Mucosa of gallbladder (tissue), 1 donor: ENCODE results near the gene SQSTM1. TPM values are rescaled to one million over a fixed set of nuclear protein-coding genes. Genes with fewer than 3 reads are reported as not detected.

Experiments used
- DNase-seq: peaks from one replicate; pipeline ENCODE4 v3.0.0-alpha.2; 2020; ENCODE audit warnings: low spot score
- total RNA-seq: library from RNA; stranded (reverse); gene quantifications from one replicate; pipeline ENCODE4 v1.2.1, GENCODE V29; 2021
- donor health status: DM: no; HTN: no; CAD: no.

SQSTM1 gene
- total RNA-seq, 1 donor from 2014 or later = 711 TPM

DNA sequence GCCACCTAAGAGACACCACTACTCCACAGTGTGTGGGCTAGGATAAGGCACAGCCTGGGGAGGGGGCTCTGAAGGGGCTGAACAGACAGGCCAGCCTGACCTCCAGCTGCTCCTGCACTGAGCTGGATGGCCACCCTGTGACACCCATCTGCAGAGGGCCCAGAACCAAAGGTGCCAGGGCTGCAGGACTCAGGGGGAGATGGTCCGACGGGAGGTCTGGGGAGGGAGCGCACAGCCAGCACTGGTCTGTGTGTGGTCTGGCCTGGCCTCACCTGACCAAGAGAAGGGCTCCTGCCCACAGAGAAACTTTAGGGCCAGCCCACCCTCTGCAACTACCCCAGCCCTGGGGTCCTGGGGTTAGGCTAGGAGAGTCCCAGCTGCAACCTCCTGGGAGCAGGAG, 26.1 kb upstream of the SQSTM1 start:
- no peak for DNase-seq

GRCh38 chr5:179795049-179795862, 25.4 kb upstream of the SQSTM1 start:
- DNase-seq = no peak

DNA sequence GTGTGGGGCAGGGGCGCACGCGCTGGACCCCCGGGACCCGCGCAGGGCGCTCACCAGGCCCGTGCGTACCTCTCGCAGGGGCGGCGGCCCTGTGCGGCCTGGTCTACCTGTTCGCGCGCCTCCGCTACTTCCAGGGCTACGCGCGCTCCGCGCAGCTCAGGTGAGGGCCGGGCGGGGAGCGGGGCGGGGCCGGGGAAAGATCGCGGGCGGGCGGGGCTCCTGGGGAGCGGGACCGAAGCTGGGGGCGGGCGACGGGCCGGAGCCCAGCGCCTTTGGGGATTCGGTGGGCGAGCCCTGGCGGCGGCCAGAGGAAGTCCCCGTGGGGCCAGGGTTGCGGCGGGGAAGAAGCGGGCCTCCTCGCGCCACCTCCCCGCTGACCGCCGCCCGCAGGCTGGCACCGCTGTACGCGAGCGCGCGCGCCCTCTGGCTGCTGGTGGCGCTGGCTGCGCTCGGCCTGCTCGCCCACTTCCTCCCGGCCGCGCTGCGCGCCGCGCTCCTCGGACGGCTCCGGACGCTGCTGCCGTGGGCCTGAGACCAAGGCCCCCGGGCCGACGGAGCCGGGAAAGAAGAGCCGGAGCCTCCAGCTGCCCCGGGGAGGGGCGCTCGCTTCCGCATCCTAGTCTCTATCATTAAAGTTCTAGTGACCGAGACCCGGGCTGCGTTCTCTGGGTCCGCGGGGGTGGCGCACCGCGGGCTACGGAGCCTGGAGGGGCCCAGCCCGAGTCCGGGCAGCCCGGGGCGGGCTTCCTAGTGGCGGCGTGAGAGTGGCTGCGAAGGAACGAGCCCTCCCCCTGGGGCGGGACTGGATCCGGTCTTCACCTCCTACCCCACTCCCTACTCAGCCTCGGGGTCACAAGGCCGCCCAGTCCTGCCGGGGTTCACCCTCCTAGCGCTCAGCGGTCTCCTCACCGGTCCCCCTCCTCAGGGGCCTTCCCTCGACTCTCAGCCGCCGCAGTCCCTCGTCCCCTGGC, 24.6 kb upstream of the SQSTM1 start:
- DNase-seq = peak; percentile 82

DNA sequence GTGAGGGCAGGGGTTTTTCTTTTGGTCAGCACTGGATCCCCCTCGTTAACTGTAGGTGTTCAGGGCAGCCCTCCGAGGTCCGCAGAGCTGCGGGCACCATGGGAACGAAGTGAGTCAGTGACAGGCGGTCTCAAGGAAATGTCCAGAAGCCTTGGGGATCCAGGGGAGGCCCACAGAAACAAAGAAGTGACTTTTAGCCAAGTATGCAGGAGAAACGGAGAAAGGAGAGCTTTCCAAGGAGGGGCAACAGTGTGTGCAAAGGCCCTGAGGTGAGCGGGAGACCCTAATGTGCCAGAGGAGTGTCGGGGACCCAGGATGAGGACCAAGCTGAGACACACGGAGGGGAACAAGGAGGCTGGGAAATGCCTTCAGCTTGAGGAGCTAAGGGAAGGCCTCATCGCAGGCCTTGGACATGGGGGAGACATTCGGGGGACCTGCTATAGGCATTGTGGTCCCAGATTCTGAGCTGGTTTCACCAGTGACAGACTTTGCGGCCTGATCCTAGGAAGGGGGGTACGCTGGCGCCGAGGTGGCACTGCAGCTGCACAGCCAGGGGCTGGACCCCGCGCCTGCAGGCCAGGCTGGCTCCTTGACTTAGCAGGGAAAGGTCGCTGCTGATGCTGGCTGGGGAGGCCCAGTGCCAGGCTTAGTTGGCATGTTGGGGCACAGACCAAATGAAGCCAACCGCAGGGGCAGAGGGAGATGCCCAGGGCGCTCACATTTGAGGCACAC, 23.7 kb upstream of the SQSTM1 start:
- DNase-seq = no peak

GRCh38 chr5:179797741-179798140, 23.0 kb upstream of the SQSTM1 start:
- no peak for DNase-seq

GRCh38 chr5:179798144-179798770, 22.4 kb upstream of the SQSTM1 start:
- no peak for DNase-seq

DNA sequence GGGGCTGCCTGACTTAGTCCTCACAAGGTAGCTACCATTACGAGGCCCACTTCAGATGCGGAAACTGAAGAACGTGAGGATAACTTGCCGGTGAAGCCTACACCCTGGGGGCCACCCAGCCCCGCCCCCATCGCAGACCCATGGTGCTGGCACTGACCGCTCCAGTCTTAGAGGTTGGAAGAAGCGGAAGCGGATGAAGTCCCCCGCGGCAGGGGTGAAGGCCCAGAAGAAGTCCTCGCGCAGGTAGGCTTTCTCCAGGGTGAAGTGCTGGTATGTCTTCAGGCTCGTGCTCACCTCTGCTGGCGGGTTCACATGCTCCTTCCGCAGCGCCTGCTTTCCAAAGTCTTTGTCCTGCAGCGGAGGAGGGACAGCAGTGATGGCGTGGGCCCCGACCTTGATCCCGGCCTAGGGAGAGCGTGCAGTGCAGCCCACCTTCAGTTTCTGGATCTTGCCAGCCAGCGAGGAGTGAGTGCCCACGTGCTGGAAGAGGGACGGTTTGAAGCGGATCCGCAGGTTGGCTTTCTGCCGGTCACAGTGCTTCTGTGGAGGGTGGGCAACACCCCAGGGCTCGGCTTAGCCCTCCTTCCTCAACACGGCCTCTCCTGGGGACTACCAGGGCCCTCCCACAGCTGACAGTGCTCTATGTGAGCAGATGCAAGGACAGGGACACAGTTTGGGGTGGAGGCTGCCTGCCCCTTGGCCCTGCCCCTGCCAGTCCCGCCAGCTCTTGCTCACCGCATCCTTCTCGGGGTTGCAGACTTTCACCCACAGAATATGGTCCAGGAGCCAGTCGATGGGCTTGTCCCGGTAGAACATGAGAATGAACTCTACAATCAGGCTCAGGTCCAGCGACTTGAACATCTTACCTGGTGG, 21.7 kb upstream of the SQSTM1 start:
- DNase-seq = no peak

DNA sequence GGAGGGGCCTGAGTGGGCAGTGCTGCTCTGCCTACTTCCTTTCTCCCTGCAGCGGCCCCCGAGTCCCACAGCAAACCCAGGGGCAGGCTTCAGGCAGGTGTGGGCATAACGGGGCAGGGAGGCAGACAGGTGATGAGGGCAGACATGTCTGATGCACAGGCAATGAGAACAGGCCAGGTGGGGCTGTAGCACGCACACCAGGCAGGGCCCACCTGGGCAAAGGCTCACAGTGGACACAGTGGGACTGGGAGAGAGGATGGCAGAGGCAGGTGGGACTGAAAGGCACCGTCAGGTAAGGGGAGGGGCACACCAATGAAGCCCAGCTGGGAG, 21.1 kb upstream of the SQSTM1 start:
- DNase-seq = no peak

GRCh38 chr5:179800071-179800695, 20.5 kb upstream of the SQSTM1 start:
- no peak for DNase-seq

- no peak for DNase-seq
Measured at GRCh38 chr5:179800696-179801201, 20.0 kb upstream of the SQSTM1 start.

- DNase-seq = peak; percentile 76
Measured at GRCh38 chr5:179801304-179802206, 19.1 kb upstream of the SQSTM1 start.

DNA sequence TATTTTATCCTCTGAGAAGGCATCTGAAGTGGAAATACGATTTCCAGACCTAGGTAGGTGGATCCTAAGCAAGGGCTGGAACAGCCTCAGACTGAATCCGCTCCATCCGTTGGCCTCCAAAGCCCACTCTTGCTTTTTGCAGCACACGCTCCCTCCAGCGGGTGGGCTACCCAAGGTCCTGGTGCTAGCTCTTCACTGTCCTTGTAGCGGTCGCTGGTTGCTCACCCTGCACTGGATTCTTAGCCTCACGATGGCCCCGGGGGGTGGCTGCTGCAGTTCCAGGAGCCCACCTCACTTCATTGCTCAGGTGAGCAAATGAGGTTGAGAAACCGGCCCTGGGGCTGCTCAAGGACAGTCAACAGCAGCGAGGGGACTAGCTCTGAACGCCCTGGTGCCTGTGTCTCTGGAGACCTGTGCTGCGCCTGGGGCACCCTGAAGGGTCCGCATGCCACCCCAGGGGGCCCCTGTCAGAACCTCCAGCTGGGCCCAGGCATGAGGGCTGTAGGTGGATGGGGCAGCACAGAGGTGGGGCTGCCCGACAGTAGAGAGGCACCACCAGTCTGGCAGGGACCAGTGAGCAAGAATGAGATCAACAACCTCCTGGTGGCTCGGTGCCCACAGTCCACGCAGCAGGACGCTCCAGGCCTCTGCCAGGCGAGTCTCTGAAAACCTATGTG, 18.4 kb upstream of the SQSTM1 start:
- DNase-seq = no peak

- DNase-seq = no peak
Measured at GRCh38 chr5:179802950-179803562, 17.6 kb upstream of the SQSTM1 start.

DNA sequence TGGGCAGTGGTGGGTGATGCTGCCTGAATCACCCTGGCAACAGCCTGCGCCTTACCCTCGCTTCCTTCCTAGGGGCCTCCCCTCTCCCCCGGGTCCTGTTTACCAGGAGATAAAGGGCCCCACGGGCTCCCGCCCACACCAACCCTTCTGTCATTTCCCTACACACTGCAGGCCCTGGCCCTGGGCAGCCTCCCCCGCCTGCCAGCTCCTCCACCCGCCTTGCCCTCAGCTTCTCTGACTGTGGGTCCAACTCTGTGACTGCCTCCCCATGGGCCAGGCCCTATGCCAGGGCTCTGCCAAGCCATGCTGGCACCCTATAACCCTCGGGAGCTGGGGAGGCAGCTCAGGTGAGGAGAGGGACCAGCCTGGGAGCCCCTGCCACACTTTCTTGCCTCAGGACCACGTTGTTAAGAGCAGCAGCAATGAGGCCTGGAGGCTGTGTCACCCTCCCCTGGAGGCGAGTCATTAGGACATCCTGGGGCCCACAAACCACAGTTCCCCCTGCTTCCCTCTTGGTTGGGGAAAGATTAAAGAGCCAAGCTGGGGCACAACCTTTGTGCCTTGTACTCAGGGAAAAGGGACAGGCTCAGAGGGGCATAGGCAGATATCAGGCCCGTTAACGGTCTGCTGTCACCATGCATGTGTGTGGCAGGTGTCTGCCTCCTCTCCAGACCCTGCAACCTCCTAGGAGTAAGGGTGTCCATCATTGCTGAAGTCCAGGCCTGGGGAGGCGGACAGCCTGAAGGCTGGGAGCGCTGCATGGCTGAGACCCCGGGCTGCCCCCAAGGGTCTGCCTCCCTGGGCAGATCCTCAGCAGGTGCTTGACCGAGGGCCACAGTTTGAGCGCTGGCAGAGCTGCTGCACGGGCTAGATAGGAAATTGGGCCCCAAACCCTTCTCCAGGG, 16.8 kb upstream of the SQSTM1 start:
- DNase-seq = peak; percentile 25

- no peak for DNase-seq
Measured at GRCh38 chr5:179804555-179804947, 16.2 kb upstream of the SQSTM1 start.

DNA sequence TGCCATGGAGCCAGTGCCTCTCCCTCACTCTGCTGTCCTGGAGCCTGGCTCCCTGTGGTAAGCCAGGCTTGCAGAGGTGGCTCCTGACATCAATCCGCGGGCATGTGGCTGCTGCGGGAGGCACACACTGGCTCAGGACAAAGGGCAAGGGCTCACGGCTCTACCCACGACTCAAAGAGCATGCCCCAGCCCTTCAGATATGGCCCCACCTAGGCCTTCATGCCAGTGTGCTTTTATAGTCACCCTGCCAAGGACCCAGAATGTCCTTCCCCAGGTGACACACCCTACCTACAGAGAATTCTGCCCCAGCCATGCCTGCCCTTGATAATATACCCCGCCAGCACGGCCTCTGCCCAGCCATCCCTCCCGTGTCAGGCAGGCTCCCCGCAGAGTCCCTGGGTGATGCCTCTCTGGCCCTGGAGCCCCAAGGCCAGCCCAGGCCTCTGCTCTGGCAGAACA, 15.6 kb upstream of the SQSTM1 start:
- DNase-seq = peak; percentile 32
